Neural crest cell (in vitro differentiated cells): Measurements from ENCODE around the gene BRMS1. TPM values are rescaled to one million over a fixed set of nuclear protein-coding genes. Genes with fewer than 3 reads are reported as not detected.

Source experiments
- DNase-seq: peaks from one replicate; pipeline ENCODE4 v3.0.0; 2021; ENCODE audit warnings: low read depth, mixed read lengths, low spot score
- H3K27ac Mint-ChIP-seq: one replicate; pipeline ENCODE4 v1.8.0; 2021; ENCODE audit warnings: mild to moderate bottlenecking, mixed read lengths; ENCODE audit not compliant: unreplicated experiment
- H3K27me3 Mint-ChIP-seq: 2 replicates; pipeline ENCODE4 v1.8.0; 2021; ENCODE audit warnings: low read depth, mild to moderate bottlenecking, mixed read lengths
- H3K36me3 Mint-ChIP-seq: 2 replicates; pipeline ENCODE4 v1.8.0; 2021; ENCODE audit warnings: low read depth, mild to moderate bottlenecking, mixed read lengths
- H3K4me1 Mint-ChIP-seq: 2 replicates; pipeline ENCODE4 v1.8.0; 2021; ENCODE audit warnings: mixed read lengths
- H3K4me3 Mint-ChIP-seq: one replicate; pipeline ENCODE4 v1.8.0; 2021; ENCODE audit warnings: mild to moderate bottlenecking, mixed read lengths
- H3K9me3 Mint-ChIP-seq: 2 replicates; pipeline ENCODE4 v1.8.0; 2021; ENCODE audit warnings: mixed read lengths
- CTCF ChIP-seq: fragments of 200-600 bp; sonication (generic); conservative IDR thresholded peaks from 2 replicates; pipeline ENCODE4 v1.5.0; 2021; ENCODE audit warnings: antibody characterized with exemption, mild to moderate bottlenecking
- total RNA-seq: library from RNA; stranded (reverse); gene quantifications from 2 replicates; pipeline ENCODE4 v1.2.1, GENCODE V29; 2021

BRMS1 gene
- total RNA-seq, 1 donor from 2014 or later = 40.2 TPM

DNA sequence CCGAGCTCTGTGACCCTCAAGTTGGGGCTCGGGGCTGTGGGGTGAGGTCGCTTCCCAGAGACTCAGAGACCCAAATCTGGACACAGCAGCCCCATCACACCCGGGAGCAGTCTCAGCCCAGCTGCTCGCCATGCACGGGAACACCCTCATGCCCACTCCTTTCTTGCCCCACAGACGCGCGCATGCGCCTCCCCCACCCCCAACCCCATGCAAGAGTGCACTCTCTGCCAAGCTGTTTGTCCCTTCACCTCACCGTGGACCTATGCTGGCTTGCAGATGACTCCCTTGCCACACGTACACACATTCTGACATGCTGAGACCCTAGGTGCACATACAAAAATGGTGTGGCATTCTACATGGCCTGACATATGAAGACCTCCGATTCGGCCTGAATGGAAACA is 27.6 kb downstream of the BRMS1 start:
- Mint-ChIP-seq H3K36me3 (no peaks in the 10 kb centered on the region), H3K4me1 (peaks cover 38% of the 10 kb centered on the region), H3K27me3 (no peaks in the 10 kb centered on the region), H3K27ac (peak overlapping the region; percentile 92), H3K4me3 (peak overlapping the region; percentile 67), H3K9me3 (peaks cover 6% of the 10 kb centered on the region)
- no peak for DNase-seq
- TF ChIP-seq CTCF = no peak

DNA sequence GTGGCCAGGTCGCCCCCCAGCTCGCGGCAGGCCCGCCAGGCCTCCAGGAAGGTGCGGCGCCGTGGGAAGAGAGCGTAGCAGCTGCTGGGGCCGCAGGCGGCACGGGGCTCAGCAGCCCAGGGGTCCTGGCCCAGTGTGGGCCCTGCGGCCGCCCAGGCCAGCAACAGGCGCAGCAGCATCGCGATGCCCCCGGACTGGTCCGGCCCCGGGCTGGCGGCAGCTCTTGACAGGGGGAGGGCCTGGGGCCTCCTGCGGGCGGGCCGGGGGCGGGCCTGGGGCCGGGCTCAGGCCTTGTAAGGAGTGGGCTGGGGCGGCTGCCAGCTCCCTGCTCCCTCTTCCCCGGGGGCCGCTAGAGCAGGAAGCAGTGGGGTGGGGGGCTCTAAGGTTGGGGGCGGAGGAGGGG is 28.1 kb downstream of the BRMS1 start, which contains the start of gene CD248:
Gene CD248 (minus strand): TSS at position 196 of the 403 bp plus-strand sequence. CDS start 17 bp downstream, at position 179.
- Mint-ChIP-seq H3K9me3 (peaks cover 6% of the 10 kb centered on the region), H3K27me3 (no peaks in the 10 kb centered on the region), H3K36me3 (no peaks in the 10 kb centered on the region), H3K4me1 (peaks cover 38% of the 10 kb centered on the region), H3K27ac (peak within 1 kb of the TSS; percentile 92), H3K4me3 (peak within 1 kb of the TSS; percentile 67)
- DNase-seq = no peak
- no peak for TF ChIP-seq CTCF

DNA sequence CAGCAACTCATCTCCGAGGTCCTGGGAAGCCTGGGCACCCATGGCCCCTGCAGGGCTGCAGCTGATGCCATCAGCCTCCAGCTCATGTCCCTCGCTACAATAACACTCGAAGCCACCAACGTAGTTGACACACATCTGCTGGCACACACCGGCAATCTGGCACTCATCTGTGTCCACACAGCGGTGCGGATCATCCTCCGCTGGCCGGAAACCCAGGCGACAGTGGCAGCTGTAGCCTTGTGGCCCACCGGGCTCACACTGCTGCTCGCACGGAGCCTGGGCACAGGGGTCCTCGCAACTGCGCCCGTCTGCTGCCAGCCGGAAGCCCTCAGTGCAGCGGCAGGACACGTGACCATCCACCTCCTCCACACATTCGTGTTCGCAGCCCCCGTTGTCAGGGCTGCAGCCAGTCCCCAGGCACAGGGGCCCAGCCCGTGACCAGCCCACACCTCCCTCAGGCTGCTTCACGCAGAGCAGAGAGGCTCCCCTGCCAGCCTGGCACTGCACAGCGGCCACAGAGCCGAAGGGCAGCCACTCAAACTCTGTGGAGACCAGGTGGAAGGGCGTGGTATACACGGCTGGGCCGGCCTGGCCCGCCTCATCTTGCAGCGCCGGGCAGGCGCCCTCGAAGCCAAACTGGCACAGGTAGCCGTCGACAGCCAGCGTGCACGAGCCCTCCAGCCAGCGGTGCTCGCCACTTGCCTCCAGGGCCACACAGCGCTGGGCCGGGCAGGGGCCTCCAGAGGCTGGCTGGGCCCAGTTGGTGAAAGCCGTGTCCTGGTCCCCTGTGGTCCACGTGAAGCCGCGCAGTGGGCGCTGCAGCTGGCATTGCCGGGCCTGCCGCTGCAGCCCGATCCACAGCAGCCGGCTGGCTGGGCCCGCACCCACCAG is 28.7 kb downstream of the BRMS1 start:
- Mint-ChIP-seq H3K9me3 (peaks cover 6% of the 10 kb centered on the region), H3K4me3 (peak overlapping the region; percentile 62), H3K27ac (no peak overlapping the region)

DNA sequence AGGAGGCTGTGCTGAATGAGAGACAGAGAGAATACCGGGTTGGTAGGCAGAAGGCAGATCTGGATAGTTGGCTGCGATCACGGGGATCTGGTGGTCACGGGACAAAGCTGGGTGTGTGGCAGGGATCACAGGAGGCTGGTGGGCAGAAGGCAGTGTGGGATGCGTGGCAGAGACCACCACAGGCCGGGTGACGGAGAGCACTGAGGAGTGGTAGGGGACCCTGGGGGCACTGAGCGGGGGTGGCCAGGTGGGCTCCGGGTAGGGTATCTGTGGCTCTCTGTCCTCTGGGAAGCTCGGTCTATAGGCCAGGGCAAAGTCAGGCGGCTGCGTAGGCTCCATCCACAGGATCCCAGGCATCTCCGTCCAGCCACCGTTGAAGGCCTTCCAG is 29.4 kb downstream of the BRMS1 start:
- no peak for TF ChIP-seq CTCF
- no peaks in the 10 kb centered on the region for H3K27me3 Mint-ChIP-seq
- H3K4me3 Mint-ChIP-seq = peak overlapping the region; percentile 62
- H3K4me1 Mint-ChIP-seq = peaks cover 42% of the 10 kb centered on the region
- no peak for DNase-seq
- no peak overlapping the region for H3K27ac Mint-ChIP-seq
- no peaks in the 10 kb centered on the region for H3K36me3 Mint-ChIP-seq
- H3K9me3 Mint-ChIP-seq = peaks cover 6% of the 10 kb centered on the region

More for the DNA sequence above, 28.7 kb downstream of the BRMS1 start:
- no peak for TF ChIP-seq CTCF
- no peak for DNase-seq
- H3K4me1 Mint-ChIP-seq = peaks cover 42% of the 10 kb centered on the region
- H3K27me3 Mint-ChIP-seq = no peaks in the 10 kb centered on the region
- H3K36me3 Mint-ChIP-seq = no peaks in the 10 kb centered on the region

- H3K27me3 Mint-ChIP-seq = no peaks in the 10 kb centered on the region
- no peak for TF ChIP-seq CTCF
- DNase-seq = no peak
- peaks cover under 1% of the 10 kb centered on the region for H3K9me3 Mint-ChIP-seq
- H3K4me3 Mint-ChIP-seq = peak overlapping the region; percentile 62
- H3K36me3 Mint-ChIP-seq = no peaks in the 10 kb centered on the region
- H3K4me1 Mint-ChIP-seq = peaks cover 42% of the 10 kb centered on the region
- no peak overlapping the region for H3K27ac Mint-ChIP-seq
Measured at GRCh38 chr11:66314561-66315497, 30.1 kb downstream of the BRMS1 start.
